Neural progenitor cell (in vitro differentiated cells): ENCODE data around the gene RAB20. TPM values are rescaled to one million over a fixed set of nuclear protein-coding genes. Genes with fewer than 3 reads are reported as not detected.

Experiments
- DNase-seq: peaks from one replicate; pipeline ENCODE4 v3.0.0-alpha.2; 2016; ENCODE audit warnings: low spot score
- H2AFZ ChIP-seq: fragments of 200-600 bp; sonication (generic); replicated peaks from 2 replicates; pipeline ENCODE4 v1.6.1; 2016; ENCODE audit warnings: antibody characterized with exemption
- H3F3A ChIP-seq: fragments of 200-600 bp; sonication (generic); 2 replicates; pipeline ENCODE4 v1.6.1; 2016; ENCODE audit warnings: antibody characterized with exemption, low read depth
- H3K27ac ChIP-seq: fragments of 200-600 bp; sonication (generic); 2 replicates; pipeline ENCODE4 v1.5.1; 2016; ENCODE audit warnings: mild to moderate bottlenecking
- H3K27me3 ChIP-seq: fragments of 200-600 bp; sonication (generic); 2 replicates; pipeline ENCODE4 v1.6.1; 2016; ENCODE audit warnings: mild to moderate bottlenecking, moderate library complexity
- H3K36me3 ChIP-seq: fragments of 200-600 bp; sonication (generic); 2 replicates; pipeline ENCODE4 v1.5.1; 2016
- H3K4me1 ChIP-seq: fragments of 200-600 bp; sonication (generic); 2 replicates; pipeline ENCODE4 v1.6.1; 2016; ENCODE audit warnings: mixed run types
- H3K4me2 ChIP-seq: fragments of 200-600 bp; sonication (generic); 2 replicates; pipeline ENCODE4 v1.6.1; 2016
- H3K4me3 ChIP-seq: fragments of 200-600 bp; sonication (generic); 2 replicates; pipeline ENCODE4 v1.5.1; 2016
- H3K79me2 ChIP-seq: fragments of 200-600 bp; sonication (generic); 2 replicates; pipeline ENCODE4 v1.6.1; 2016; ENCODE audit warnings: low read depth
- H3K9ac ChIP-seq: fragments of 200-600 bp; sonication (generic); 2 replicates; pipeline ENCODE4 v1.6.1; 2016
- H3K9me3 ChIP-seq: fragments of 200-600 bp; sonication (generic); 2 replicates; pipeline ENCODE4 v1.5.1; 2016; ENCODE audit warnings: low read depth
- H4K20me1 ChIP-seq: fragments of 200-600 bp; sonication (generic); 2 replicates; pipeline ENCODE4 v1.6.1; 2016; ENCODE audit warnings: low read depth
- H3K27ac Mint-ChIP-seq: 3 replicates; pipeline ENCODE4 v1.8.0; 2021; ENCODE audit warnings: mixed read lengths
- H3K27me3 Mint-ChIP-seq: 2 replicates; pipeline ENCODE4 v1.8.0; 2022; ENCODE audit warnings: low read depth, mild to moderate bottlenecking, inconsistent platforms, moderate library complexity, mixed read lengths; ENCODE audit not compliant: insufficient read depth
- H3K36me3 Mint-ChIP-seq: 3 replicates; pipeline ENCODE4 v1.8.0; 2021; ENCODE audit warnings: mixed read lengths
- H3K4me1 Mint-ChIP-seq: 3 replicates; pipeline ENCODE4 v1.8.0; 2021; ENCODE audit warnings: mixed read lengths
- H3K4me3 Mint-ChIP-seq: 3 replicates; pipeline ENCODE4 v1.8.0; 2021; ENCODE audit warnings: mild to moderate bottlenecking, moderate library complexity, mixed read lengths
- H3K9me3 Mint-ChIP-seq: 3 replicates; pipeline ENCODE4 v1.8.0; 2020; ENCODE audit warnings: mixed read lengths
- CTCF ChIP-seq: fragments of 200-600 bp; sonication (generic); IDR thresholded peaks from 2 replicates; pipeline ENCODE4 v1.5.1; 2017; ENCODE audit warnings: antibody characterized with exemption, mild to moderate bottlenecking
- EZH2 ChIP-seq: fragments of 200-600 bp; sonication (generic); IDR thresholded peaks from 2 replicates; pipeline ENCODE4 v1.6.1; 2017; ENCODE audit warnings: antibody characterized with exemption, mild to moderate bottlenecking, moderate library complexity
- EZH2phosphoT487 ChIP-seq: fragments of 200-600 bp; sonication (generic); IDR thresholded peaks from 2 replicates; pipeline ENCODE4 v1.6.1; 2017; ENCODE audit warnings: antibody characterized with exemption
- total RNA-seq: library from RNA; depleted of rRNA; stranded (reverse); fragments of >200 nt; gene quantifications from 2 replicates; pipeline ENCODE4 v1.2.3, GENCODE V29; 2015; ENCODE audit warnings: low replicate concordance

RAB20 gene
- total RNA-seq, 1 donor from 2014 or later, result 0.58 TPM

GRCh38 chr13:110531100-110531499, 30.4 kb downstream of the RAB20 start:
- no peak overlapping the region for H3K4me2 ChIP-seq
- no peaks in the 10 kb centered on the region for H3K27me3 ChIP-seq
- no peak overlapping the region for H2AFZ ChIP-seq
- Mint-ChIP-seq H3K4me3 (no peak overlapping the region), H3K36me3 (no peaks in the 10 kb centered on the region), H3K4me1 (peaks cover 20% of the 10 kb centered on the region), H3K27ac (no peak overlapping the region), H3K9me3 (peaks cover 13% of the 10 kb centered on the region), H3K27me3 (peaks cover 7% of the 10 kb centered on the region)
- H3K79me2 ChIP-seq, result no peaks in the 10 kb centered on the region
- no peak overlapping the region for H3K4me3 ChIP-seq
- no peaks in the 10 kb centered on the region for H3K36me3 ChIP-seq
- H3F3A ChIP-seq, result no peaks in the 10 kb centered on the region
- H3K4me1 ChIP-seq, result no peaks in the 10 kb centered on the region
- no peaks in the 10 kb centered on the region for H3K9me3 ChIP-seq
- H4K20me1 ChIP-seq, result no peaks in the 10 kb centered on the region
- DNase-seq, result no peak
- H3K27ac ChIP-seq, result no peak overlapping the region
- H3K9ac ChIP-seq, result no peak overlapping the region
- TF ChIP-seq CTCF (no peak), EZH2phosphoT487 (no peak), EZH2 (no peak)

- no peak overlapping the region for H3K27ac Mint-ChIP-seq
- no peak for TF ChIP-seq CTCF
- no peak for TF ChIP-seq EZH2phosphoT487
- TF ChIP-seq EZH2, result no peak
- no peaks in the 10 kb centered on the region for H3K27me3 ChIP-seq
- DNase-seq, result no peak
- no peak overlapping the region for H3K4me3 Mint-ChIP-seq
- no peaks in the 10 kb centered on the region for H3K36me3 ChIP-seq
- no peaks in the 10 kb centered on the region for H3K9me3 ChIP-seq
- no peaks in the 10 kb centered on the region for H3K36me3 Mint-ChIP-seq
- H3K4me1 ChIP-seq, result no peaks in the 10 kb centered on the region
- peaks cover 13% of the 10 kb centered on the region for H3K9me3 Mint-ChIP-seq
- H3K27me3 Mint-ChIP-seq, result peaks cover 7% of the 10 kb centered on the region
- no peak overlapping the region for H3K9ac ChIP-seq
- H3K4me3 ChIP-seq, result no peak overlapping the region
- H3K27ac ChIP-seq, result no peak overlapping the region
- no peaks in the 10 kb centered on the region for H3F3A ChIP-seq
- no peaks in the 10 kb centered on the region for H4K20me1 ChIP-seq
- no peak overlapping the region for H2AFZ ChIP-seq
- peaks cover 20% of the 10 kb centered on the region for H3K4me1 Mint-ChIP-seq
- H3K4me2 ChIP-seq, result no peak overlapping the region
- H3K79me2 ChIP-seq, result no peaks in the 10 kb centered on the region
Measured at GRCh38 chr13:110529522-110530311, 31.8 kb downstream of the RAB20 start.

GRCh38 chr13:110528911-110529310, 32.6 kb downstream of the RAB20 start:
- H3F3A ChIP-seq, result no peaks in the 10 kb centered on the region
- no peaks in the 10 kb centered on the region for H4K20me1 ChIP-seq
- no peak for TF ChIP-seq EZH2phosphoT487
- no peak for TF ChIP-seq CTCF
- no peak for TF ChIP-seq EZH2
- H3K36me3 Mint-ChIP-seq, result no peaks in the 10 kb centered on the region
- no peak overlapping the region for H3K9ac ChIP-seq
- no peaks in the 10 kb centered on the region for H3K36me3 ChIP-seq
- peaks cover 20% of the 10 kb centered on the region for H3K4me1 Mint-ChIP-seq
- H3K27ac Mint-ChIP-seq, result peak overlapping the region; percentile 37
- peaks cover 13% of the 10 kb centered on the region for H3K9me3 Mint-ChIP-seq
- no peak overlapping the region for H2AFZ ChIP-seq
- no peaks in the 10 kb centered on the region for H3K9me3 ChIP-seq
- no peak for DNase-seq
- no peaks in the 10 kb centered on the region for H3K4me1 ChIP-seq
- H3K27me3 ChIP-seq, result no peaks in the 10 kb centered on the region
- H3K4me3 ChIP-seq, result no peak overlapping the region
- H3K27me3 Mint-ChIP-seq, result peaks cover 7% of the 10 kb centered on the region
- no peak overlapping the region for H3K4me2 ChIP-seq
- H3K4me3 Mint-ChIP-seq, result peak overlapping the region; percentile 18
- H3K27ac ChIP-seq, result no peak overlapping the region
- no peaks in the 10 kb centered on the region for H3K79me2 ChIP-seq
